GM20431 (cell line): ENCODE data around the gene CAPN13.

ENCODE experiments used
- in situ Hi-C: fragments of 300-500 bp; cut with MseI, MboI; formaldehyde crosslinking; loops from one replicate; pipeline ENCODE4 v1.15.0; 2020; ENCODE audit warnings: low sequenced_read_pairs; ENCODE audit not compliant: unreplicated experiment

CAPN13 gene

DNA sequence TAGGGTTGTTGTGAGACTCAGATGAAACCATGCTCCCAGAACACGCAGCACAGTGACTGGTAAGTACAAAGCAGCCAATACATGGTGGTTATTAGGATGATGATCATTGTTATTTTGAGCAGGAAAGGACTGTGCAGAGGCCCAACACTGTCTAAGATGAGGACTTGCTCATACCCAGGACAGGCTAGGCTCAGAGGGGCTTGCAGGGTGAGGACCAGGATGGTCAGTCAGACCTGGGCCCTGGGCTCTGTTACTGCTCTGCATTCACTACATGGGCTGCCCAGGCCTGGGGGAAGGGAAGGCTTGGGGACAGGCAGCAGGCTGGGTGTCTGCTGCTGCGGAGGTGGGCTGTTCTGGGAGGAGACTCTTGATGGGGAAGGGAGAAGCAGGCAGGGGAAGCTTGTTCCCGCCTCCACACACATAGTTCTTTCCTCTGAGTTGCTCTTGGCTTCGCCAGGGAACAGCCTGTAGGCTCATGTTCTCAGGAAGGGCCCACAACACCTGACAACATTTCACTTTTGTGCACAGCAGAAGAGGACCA is 17.5 kb downstream of the CAPN13 start:
- in situ Hi-C loops: no loop called here

DNA sequence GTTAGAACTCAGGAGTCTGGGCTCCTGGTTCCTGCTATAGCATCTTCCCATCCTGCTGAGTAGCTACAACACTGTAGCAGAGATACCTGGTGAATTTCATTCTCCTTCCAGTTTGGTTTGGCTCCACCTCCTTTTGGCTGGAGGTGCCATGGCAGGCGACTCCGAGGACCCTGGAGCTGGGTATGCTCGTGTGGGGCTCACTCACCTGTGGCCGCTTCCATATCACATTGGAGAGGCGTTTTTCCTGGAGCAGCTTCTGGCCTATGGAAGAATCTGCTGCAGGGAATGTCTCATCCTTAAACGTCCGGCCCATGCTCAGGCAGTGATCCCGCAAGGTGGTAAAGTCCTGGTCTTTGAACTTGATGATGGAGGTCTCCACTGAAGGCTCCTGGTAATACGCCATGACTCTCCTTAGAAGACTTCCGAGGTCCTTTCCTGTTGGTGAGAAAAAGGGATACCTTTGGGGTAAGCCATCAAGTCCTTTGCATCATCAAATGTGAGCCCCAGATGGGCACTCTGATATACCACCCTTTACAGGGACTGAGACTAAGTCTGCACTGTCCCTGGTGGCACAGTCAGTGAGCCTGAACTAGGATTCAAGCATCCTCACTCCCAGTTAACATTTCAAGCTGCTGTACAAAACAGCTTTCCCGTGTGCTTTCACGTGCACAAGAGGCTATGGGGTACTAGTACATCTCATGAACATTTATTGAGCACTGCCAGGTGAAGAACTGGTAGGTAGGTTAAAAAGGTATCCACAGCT is 20.1 kb downstream of the CAPN13 start:
- in situ Hi-C loops: no loop called here

DNA sequence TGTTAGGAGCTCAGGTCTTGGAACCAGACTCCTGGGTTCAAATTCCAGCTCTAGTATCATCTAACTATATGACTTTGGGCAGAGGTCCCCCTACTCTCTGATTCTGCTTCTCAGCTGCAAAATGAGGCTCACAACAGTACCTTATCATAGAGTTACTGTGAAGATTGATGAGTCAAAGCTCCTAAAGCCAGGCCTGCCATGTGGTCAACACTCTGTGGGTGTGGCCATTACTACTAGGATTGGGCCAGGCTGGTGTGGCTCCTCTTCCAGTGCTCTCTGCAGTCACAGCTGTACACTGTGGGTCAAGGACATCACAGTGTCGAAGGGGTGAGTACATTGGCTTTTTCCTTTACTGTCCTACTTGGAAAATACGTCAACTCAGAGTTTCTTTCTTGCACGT is 22.6 kb downstream of the CAPN13 start:
- in situ Hi-C loops: no loop called here

DNA sequence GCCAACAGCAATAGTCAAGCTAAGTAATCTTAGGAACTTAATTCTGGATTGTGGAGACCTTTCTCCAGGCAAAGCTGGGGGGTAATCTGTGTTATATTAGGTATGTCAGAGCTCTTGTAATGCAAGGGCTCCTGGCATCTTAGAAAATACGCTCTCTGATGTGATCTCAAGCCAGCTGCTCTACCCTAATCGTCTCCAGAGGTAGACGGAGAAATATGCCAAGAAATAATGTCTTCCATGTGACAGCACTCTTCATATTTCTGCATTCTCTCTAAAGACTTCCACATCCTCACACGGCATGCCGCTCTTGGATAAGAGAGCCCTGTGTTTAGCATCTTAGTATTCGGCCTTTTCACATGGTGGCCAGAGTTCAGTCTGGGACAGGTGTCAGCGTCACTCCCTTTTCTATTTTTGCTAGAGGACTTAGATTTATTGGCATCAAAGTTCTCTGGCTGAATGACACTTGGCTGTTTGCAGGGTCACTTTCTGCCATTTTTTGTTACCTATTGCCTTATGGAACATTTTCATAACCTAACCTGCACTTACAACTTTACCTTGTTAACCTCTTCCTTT is 25.2 kb downstream of the CAPN13 start:
- in situ Hi-C loops: no loop called here

DNA sequence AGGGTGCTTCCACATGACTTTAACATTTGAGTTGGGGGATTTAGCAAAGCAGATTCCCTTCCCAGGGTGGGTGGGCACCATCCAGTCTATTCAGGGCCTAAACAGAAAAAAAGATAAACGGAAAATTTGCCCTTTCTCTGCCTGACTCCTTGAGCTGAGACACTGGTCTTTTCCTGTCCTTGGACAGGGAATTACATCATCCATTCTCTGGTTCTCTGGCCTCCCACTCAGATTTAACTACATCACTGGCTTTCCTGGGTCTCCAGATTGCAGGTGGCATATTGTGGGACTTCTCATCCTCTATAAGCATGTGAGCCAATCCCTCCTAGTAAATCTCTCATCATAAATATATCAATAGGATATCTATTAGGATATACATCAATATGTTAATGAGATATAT is 25.8 kb downstream of the CAPN13 start:
- in situ Hi-C loops: no loop called here

DNA sequence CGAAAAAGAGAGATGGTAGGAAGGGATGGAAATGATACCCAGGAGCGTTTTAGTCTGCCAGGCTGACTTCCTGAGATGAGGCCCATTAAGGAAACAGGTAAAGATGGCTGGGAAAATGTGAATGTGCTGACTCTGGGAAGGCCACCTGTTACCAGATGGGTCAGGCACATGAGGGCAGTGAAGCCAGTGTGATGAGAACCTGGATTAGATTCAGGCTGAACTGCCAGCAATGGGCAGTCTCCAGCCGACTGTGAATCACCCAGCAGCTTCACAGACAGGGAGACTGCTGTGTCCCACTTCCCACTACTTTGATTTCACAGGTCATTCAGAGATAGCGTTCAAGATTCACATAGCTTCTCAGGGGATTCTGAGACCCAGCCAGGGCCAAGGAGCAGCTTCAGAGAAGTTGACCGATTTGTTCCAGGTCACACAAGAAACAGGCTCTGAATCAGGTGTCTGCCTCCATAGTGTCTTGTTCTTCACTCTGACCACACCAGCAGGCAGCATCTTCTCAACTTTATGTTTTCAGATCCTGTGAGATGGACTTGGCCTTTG is 26.4 kb downstream of the CAPN13 start:
- in situ Hi-C loops: no loop called here

DNA sequence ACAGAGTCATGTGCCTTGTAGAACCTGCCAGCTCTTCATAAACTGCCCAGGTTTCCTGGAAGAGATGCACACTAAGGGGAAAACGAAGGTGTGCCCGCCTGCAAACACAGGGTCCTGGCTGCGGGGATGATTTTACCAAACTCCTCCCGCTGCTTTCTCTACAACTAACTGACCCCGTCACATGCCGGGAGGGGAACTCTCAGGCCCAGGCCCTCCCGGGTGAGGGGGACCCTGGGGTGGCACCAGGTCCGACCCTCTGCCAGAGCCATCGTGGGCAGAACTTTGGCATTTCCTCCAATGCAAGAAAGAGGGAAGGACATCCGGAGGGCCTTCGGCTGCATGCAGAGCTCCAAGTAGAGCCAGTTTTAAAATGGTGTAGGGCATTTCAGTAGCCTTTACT is 28.6 kb downstream of the CAPN13 start:
- in situ Hi-C loops: no loop called here

DNA sequence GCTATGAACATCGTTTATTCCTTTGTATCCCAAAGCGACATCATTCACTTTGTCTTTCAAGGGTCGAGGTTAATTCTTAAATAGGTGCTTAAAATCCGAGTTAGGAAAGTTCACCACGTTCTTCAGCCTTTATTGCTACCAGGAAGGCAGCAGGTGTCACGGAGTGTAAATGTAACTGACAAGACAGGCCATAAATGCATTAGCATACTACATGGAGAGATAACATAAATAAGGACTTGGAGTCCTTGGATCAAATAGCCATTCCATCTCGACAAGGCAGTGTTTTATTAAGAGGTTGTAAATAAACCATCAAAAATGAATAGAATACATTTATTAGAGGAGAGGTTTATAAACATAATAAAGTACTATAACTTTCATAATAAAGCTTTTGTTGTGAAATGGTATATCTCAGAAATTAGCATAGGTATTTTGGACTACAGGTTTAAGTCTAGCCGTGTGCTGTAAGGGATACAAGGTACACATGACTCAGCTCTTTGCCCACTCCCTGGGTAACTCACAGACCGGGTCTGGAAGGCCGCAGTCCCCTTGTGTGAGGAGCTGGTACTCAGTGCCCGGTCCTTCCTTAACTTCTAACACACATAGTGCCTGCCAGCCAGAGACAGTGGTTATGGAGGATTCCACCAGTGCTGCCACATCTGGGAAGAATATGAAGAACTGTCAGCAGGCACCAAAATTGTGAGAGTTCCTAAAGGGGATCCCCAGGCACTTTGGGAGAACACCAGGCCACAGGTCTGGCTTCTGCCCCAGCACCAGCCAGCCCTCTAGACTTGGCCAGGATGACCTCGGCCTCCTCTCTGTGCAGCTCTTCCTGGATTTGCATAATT is 29.4 kb downstream of the CAPN13 start:
- in situ Hi-C loops: no loop called here

DNA sequence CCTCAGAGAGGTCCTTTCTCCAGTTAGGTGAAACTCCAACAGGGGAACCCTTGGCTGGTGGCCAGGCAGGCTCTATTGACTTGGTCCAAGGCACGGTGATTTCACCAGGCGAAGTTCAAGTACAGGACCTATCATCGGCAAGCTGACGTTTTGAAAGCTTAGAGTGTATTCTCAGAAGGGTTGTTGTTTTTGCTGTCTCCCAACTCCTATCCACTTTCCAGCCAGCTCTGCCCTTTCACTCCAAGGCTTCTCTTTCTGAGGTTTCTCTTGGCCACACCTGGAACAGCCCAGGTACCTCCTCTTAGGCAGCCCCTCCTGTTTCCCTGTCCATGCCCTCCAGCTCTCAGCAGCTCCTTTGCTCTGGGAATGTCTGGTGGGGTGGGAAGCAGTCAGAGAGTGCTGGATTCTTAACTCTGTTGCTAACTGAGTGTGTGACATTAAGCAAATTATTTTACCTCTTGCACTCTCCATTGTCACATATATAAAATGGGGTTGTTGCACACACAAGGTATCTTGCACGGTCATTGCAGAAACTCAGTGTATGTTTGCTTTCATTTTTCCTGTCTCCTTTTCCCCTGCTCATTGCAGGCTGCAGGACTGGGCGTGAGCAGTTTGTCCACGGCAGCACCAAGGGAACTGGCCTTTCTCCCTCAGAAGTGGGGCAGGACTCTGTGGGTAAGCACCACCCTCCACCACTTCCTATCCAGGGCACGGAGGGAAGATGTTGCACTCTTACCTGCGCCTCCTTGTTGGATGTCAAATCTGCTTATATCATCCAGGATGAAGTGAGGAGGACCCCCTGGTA is 30.2 kb downstream of the CAPN13 start:
- in situ Hi-C loops: no loop called here

DNA sequence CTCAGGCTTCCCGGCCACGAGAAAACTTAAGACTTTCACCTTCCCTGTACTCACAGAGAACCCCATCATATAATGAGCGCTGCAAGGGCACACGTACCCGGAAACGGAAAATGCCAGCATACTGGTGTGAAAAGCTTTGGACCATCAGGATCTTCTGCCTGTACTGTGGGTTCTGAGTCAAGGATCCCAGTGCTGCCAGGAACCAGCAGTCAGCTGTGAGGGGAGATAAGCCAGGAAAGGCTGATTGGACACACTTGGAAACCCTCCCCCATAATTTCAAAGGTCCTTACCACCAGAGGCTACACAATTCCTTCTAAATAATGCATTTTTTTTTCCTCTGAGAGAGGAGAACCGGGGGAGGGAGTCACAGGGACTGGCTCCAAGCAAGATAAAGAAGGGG is 31.4 kb downstream of the CAPN13 start:
- in situ Hi-C loops: no loop called here

DNA sequence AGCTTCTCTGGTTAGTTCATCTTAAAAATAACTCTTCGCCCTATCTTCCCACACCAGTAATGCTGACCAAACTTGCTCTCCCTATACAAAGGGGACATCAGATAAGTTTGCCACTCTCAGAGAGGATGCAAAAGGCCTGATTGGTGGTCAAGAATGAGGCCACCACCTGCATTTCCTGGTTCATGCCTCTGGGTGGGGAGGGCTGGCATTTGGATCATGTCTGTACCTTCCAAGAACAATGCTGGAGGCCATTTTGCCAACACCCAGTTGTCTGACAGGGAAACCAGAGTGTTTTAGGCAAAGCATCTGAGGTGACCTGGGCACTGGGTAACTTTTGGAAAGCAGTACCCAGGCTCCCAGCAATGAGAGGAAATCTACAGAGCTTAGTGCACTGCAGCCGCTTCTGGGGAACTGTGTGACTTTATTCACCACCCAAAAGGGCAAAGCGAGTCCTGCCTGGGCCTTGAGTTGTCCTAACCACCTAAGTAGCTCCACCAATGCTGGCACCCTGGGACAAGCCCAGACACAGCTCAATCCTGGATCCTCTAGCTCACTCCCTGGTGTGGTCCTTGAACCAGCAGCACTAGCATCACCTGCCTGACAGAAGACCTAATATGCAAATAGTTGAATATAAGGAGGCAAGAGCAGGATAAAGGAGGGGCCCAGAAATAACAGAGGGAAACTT is 35.1 kb downstream of the CAPN13 start:
- in situ Hi-C loops: no loop called here

DNA sequence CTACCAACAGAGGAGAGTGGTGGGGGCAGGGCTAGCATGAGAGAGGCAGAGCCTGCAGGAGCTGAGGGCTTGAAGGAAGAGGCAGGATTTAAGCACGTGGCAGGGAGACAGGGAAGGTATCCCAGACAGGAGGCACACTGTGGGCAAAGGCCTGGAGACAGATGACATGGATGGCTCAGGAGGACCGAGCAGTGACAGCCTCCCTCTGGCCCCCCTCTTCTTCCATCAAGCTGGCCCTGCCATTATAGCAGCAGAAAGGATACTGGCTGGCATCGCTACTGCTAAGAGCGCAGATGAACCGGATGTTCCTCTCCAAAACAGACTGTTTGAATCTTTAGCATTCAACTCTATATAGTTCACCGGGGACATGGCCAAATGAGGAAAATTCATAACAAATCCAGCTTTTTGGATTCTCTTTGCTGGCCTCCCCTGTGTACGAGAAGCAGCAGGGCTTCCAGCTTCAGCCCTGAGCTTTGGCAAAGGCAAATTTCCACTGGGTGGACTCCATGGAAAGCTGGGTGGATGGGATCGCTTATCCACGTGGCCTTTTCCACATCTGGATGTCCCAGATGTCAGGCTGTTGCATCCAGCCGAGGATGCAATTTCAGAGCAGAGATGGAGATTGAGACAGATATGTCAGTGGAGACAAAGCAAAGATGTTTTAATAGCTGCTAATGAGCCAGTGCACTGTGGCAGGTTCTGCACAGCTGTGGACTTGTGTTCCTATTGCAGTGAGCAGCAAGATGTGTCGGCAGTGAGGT is 36.2 kb downstream of the CAPN13 start:
- in situ Hi-C loops: no loop called here

DNA sequence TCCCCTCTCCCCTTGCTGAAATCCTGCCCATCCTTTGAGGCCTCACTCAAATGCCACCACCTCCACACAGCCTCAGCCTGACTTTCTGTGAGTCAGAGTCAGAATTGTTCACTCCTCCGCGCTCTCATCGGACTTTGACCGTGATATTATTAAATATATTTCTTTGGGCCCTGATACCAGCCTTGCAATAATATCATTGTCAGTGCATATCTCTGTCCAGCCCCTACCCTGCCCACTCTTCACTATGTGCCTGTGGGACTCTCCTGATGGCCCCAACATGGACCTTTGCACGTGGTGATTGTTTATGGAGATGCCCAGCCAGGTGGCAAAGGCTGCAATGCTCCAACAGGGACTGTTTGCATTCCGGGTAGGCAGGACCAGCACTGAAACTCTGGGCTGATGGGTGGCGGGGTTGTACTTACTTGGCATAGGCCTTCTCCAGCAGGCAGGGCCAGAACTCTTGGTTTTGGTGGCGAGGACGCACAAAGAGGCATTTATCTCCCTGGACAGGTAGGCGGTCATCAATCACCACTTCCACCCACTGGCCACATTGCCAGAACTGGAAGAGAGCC is 37.3 kb downstream of the CAPN13 start:
- in situ Hi-C loops: no loop called here

DNA sequence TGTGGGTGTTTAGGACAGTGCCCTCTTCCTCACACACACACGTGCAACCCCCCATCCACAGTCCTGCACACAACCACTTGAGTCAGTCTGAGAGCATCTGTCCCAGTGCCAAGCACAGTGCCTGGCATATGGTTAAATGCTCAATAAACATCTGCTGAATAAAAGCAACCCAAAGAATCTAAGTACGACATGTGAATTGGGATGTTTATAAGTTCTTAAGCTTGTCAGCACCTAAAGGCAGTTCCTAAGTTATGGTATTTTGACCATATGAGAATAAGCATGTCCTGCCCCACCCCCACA is 37.8 kb downstream of the CAPN13 start:
- in situ Hi-C loops: no loop called here

DNA sequence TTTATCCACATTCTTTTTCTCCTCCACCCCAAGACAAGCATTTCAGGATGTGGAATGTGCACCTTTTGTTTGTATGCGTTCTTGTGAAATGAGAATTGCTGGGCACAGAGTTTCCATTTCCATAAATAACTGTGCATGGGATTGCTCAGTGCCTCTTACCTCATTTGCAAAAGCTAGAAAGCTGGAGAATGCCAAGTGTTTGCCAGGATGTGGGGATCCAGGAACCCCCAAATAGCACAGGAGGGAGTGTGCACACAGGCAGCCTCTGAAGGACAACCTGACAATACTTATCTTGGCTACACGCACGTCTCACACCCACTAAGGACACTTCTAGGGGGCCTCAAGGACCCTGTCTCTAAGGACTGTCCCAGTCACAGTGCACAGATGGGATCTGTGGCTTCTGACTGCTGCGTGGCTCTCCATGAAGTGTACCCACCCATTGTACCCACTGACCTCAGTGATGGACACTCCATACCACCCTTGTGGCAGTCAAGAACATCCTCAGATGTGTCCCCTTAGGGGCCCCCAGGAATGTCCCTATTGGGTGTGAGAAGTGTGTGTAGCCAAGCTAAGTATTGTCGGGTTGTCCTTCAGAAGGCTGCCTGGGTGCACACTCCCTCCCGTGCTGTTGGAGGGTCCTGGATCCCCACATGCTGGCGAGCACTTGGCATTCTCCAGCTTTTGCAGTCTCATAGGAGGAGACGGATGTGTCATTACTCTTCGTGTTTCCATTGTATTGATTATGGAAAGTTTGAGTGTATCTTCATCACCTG is 38.4 kb downstream of the CAPN13 start:
- in situ Hi-C loops: no loop called here

DNA sequence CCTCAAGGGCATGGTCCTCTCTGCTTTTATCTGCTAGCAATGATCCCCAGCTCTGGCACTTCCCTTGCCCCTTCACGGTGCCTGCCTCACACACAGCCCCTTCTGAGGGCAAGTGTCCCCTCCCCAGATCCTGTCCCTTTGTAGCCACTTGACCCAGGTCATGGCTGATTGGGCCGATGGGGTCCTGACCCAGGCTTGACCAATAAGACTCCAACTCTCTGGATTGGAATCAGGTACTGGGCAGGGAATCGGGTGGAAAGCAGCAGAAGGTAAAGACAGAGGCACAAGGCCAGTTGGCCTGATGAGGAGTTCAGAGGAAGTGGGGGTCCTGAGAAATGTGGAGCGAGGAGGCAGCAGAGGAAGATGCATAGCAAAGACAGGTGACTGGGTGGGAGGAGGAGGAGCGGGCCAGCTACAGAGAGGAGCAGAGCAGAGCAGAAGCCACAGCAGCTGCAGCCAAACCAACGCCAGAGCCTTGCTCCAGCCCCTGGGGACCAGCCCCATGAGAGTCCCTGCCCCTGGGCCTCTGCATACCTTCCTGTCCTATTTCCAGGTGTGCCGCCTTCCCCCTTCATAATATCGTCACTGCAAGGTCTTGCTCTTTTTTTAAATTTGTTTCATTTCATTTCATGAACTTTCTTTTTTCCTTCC is 39.1 kb downstream of the CAPN13 start:
- in situ Hi-C loops: no loop called here

DNA sequence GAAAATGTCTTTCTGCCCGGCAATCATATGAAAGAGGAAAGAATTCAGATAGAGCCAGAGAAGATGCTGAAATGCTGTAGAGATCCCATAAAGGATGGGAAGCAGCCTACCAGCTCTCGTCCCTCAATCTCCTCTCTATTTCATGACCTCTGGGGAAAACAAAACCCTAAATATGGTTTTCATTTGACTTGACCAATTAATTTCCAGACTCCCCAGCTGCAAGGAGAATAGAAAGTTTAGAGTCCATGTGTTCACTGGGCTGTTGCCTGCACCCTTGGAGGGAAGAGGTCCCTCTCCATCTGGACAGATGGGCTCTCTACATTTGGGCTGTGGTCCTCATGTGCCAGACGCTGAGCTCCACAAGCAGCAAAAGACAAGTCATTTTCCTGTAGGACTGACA is 40.6 kb downstream of the CAPN13 start:
- in situ Hi-C loops: no loop called here
